Neural progenitor cell (in vitro differentiated cells): ENCODE data around the gene BICDL1. TPM values are rescaled to one million over a fixed set of nuclear protein-coding genes. Genes with fewer than 3 reads are reported as not detected.

Experiments
- DNase-seq: peaks from one replicate; pipeline ENCODE4 v3.0.0-alpha.2; 2016; ENCODE audit warnings: low spot score
- H2AFZ ChIP-seq: fragments of 200-600 bp; sonication (generic); replicated peaks from 2 replicates; pipeline ENCODE4 v1.6.1; 2016; ENCODE audit warnings: antibody characterized with exemption
- H3F3A ChIP-seq: fragments of 200-600 bp; sonication (generic); 2 replicates; pipeline ENCODE4 v1.6.1; 2016; ENCODE audit warnings: antibody characterized with exemption, low read depth
- H3K27ac ChIP-seq: fragments of 200-600 bp; sonication (generic); 2 replicates; pipeline ENCODE4 v1.5.1; 2016; ENCODE audit warnings: mild to moderate bottlenecking
- H3K27me3 ChIP-seq: fragments of 200-600 bp; sonication (generic); 2 replicates; pipeline ENCODE4 v1.6.1; 2016; ENCODE audit warnings: mild to moderate bottlenecking, moderate library complexity
- H3K36me3 ChIP-seq: fragments of 200-600 bp; sonication (generic); 2 replicates; pipeline ENCODE4 v1.5.1; 2016
- H3K4me1 ChIP-seq: fragments of 200-600 bp; sonication (generic); 2 replicates; pipeline ENCODE4 v1.6.1; 2016; ENCODE audit warnings: mixed run types
- H3K4me2 ChIP-seq: fragments of 200-600 bp; sonication (generic); 2 replicates; pipeline ENCODE4 v1.6.1; 2016
- H3K4me3 ChIP-seq: fragments of 200-600 bp; sonication (generic); 2 replicates; pipeline ENCODE4 v1.5.1; 2016
- H3K79me2 ChIP-seq: fragments of 200-600 bp; sonication (generic); 2 replicates; pipeline ENCODE4 v1.6.1; 2016; ENCODE audit warnings: low read depth
- H3K9ac ChIP-seq: fragments of 200-600 bp; sonication (generic); 2 replicates; pipeline ENCODE4 v1.6.1; 2016
- H3K9me3 ChIP-seq: fragments of 200-600 bp; sonication (generic); 2 replicates; pipeline ENCODE4 v1.5.1; 2016; ENCODE audit warnings: low read depth
- H4K20me1 ChIP-seq: fragments of 200-600 bp; sonication (generic); 2 replicates; pipeline ENCODE4 v1.6.1; 2016; ENCODE audit warnings: low read depth
- H3K27ac Mint-ChIP-seq: 3 replicates; pipeline ENCODE4 v1.8.0; 2021; ENCODE audit warnings: mixed read lengths
- H3K27me3 Mint-ChIP-seq: 2 replicates; pipeline ENCODE4 v1.8.0; 2022; ENCODE audit warnings: low read depth, mild to moderate bottlenecking, inconsistent platforms, moderate library complexity, mixed read lengths; ENCODE audit not compliant: insufficient read depth
- H3K36me3 Mint-ChIP-seq: 3 replicates; pipeline ENCODE4 v1.8.0; 2021; ENCODE audit warnings: mixed read lengths
- H3K4me1 Mint-ChIP-seq: 3 replicates; pipeline ENCODE4 v1.8.0; 2021; ENCODE audit warnings: mixed read lengths
- H3K4me3 Mint-ChIP-seq: 3 replicates; pipeline ENCODE4 v1.8.0; 2021; ENCODE audit warnings: mild to moderate bottlenecking, moderate library complexity, mixed read lengths
- H3K9me3 Mint-ChIP-seq: 3 replicates; pipeline ENCODE4 v1.8.0; 2020; ENCODE audit warnings: mixed read lengths
- EZH2 ChIP-seq: fragments of 200-600 bp; sonication (generic); IDR thresholded peaks from 2 replicates; pipeline ENCODE4 v1.6.1; 2017; ENCODE audit warnings: antibody characterized with exemption, mild to moderate bottlenecking, moderate library complexity
- EZH2phosphoT487 ChIP-seq: fragments of 200-600 bp; sonication (generic); IDR thresholded peaks from 2 replicates; pipeline ENCODE4 v1.6.1; 2017; ENCODE audit warnings: antibody characterized with exemption
- total RNA-seq: library from RNA; depleted of rRNA; stranded (reverse); fragments of >200 nt; gene quantifications from 2 replicates; pipeline ENCODE4 v1.2.3, GENCODE V29; 2015; ENCODE audit warnings: low replicate concordance
- TF ChIP-seq, protein P1 (sequence below): fragments of 200-600 bp; sonication (generic); IDR thresholded peaks from 2 replicates; pipeline ENCODE4 v1.5.1; 2017; ENCODE audit warnings: antibody characterized with exemption, mild to moderate bottlenecking

Gene BICDL1, protein sequence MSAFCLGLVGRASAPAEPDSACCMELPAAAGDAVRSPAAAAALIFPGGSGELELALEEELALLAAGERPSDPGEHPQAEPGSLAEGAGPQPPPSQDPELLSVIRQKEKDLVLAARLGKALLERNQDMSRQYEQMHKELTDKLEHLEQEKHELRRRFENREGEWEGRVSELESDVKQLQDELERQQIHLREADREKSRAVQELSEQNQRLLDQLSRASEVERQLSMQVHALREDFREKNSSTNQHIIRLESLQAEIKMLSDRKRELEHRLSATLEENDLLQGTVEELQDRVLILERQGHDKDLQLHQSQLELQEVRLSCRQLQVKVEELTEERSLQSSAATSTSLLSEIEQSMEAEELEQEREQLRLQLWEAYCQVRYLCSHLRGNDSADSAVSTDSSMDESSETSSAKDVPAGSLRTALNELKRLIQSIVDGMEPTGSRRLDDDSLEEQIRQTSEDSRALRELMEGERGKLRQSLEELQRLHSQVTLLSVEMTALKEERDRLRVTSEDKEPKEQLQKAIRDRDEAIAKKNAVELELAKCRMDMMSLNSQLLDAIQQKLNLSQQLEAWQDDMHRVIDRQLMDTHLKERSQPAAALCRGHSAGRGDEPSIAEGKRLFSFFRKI
- 2.5 and 3.8 TPM in 2 replicates for total RNA-seq

DNA sequence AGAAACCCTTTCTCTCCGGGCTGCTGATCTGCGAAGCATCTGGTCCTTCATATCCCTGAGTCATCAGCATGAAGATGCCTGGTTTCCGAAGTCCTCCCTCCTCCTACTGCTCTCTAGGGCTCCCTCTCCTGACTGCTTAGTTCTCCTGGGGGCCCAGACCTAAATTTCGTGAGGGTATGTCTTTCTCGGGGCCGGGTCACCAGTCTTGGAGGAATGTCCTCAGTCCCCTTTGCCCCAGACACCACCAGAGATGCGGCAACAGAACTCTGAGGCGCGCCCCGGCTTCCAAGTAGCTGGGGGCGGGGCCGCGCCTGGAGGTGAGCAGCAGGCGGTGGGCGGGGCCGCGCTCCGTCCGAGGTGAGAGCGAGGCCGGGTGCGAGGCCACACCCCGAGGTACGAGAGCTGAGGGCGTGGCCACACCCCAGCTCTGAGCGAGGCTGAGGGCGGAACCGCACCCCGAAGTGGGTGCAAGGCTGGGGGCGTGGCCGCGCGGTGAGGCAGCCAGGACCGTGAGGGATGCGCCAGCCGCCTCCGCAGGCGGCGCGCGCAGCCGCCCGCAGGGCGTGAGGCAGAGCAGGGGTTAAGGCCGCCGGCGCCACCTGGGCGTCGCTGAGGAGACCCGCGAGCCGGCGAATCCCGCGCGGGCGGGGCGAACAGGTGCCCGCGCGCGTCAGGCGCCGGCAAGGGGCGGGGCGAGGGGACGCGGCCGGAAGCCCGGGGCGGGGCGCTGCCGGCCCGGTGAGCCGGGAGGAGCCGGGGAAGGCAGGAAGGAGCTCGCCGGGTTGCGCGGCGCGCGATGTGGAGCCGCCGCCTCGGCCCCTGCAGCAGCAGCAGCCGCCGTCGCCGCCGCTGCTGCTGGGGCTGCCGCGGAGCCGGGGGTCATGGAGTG is at the start of gene BICDL1:
Gene BICDL1 (plus strand): TSS at position 765 of the 889 bp plus-strand sequence. CDS start 633 bp downstream, outside the sequence.
- peaks cover 20% of the 10 kb centered on the region for H4K20me1 ChIP-seq
- H3K9ac ChIP-seq = no peak within 1 kb of the TSS
- H2AFZ ChIP-seq = peak within 1 kb of the TSS; percentile 70

DNA sequence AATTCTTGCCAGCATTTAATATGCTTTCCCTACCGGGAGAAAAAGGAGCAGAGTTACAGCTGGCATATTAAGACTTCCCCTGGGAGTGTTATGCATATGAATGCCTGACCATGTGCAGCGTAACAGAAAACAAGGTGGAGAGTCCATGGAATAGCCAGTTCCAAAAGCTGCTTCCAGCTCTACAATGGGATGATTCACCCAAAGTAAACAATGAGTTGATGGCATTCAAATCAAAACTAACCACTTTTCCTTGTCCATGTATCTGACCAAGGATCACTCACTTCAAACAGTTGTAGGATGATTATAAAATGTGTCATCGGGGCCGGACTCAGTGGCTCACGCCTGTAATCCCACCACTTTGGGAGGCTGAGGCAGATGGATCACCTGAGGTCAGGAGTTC is 48.1 kb upstream of the BICDL1 start:
- DNase-seq = no peak
- peaks cover 14% of the 10 kb centered on the region for H3K27me3 Mint-ChIP-seq
- TF ChIP-seq EZH2phosphoT487 (no peak), EZH2 (no peak)
- TF ChIP-seq, protein P1, sequence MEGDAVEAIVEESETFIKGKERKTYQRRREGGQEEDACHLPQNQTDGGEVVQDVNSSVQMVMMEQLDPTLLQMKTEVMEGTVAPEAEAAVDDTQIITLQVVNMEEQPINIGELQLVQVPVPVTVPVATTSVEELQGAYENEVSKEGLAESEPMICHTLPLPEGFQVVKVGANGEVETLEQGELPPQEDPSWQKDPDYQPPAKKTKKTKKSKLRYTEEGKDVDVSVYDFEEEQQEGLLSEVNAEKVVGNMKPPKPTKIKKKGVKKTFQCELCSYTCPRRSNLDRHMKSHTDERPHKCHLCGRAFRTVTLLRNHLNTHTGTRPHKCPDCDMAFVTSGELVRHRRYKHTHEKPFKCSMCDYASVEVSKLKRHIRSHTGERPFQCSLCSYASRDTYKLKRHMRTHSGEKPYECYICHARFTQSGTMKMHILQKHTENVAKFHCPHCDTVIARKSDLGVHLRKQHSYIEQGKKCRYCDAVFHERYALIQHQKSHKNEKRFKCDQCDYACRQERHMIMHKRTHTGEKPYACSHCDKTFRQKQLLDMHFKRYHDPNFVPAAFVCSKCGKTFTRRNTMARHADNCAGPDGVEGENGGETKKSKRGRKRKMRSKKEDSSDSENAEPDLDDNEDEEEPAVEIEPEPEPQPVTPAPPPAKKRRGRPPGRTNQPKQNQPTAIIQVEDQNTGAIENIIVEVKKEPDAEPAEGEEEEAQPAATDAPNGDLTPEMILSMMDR = no peak
- H3K9me3 Mint-ChIP-seq = no peaks in the 10 kb centered on the region
- no peak overlapping the region for H3K27ac ChIP-seq
- H3K4me2 ChIP-seq = no peak overlapping the region
- H3K27me3 ChIP-seq = no peaks in the 10 kb centered on the region
- H3K4me1 ChIP-seq = no peaks in the 10 kb centered on the region
- no peak overlapping the region for H3K9ac ChIP-seq
- no peaks in the 10 kb centered on the region for H3K9me3 ChIP-seq
- H3F3A ChIP-seq = no peaks in the 10 kb centered on the region
- H3K79me2 ChIP-seq = no peaks in the 10 kb centered on the region
- H3K4me3 ChIP-seq = no peak overlapping the region
- H3K36me3 ChIP-seq = no peaks in the 10 kb centered on the region
- H3K36me3 Mint-ChIP-seq = no peaks in the 10 kb centered on the region
- no peak overlapping the region for H3K4me3 Mint-ChIP-seq
- H2AFZ ChIP-seq = no peak overlapping the region
- H4K20me1 ChIP-seq = no peaks in the 10 kb centered on the region
- peak overlapping the region; percentile 76 for H3K27ac Mint-ChIP-seq
- no peaks in the 10 kb centered on the region for H3K4me1 Mint-ChIP-seq

More for the DNA sequence above, at the start of gene BICDL1:
- peak; percentile 99 for DNase-seq
- H3K4me3 ChIP-seq = peak within 1 kb of the TSS; percentile 60
- no peak within 1 kb of the TSS for H3K27ac ChIP-seq
- peaks cover 49% of the 10 kb centered on the region for H3K27me3 ChIP-seq
- peaks cover 16% of the 10 kb centered on the region for H3K4me1 Mint-ChIP-seq
- peak within 1 kb of the TSS; percentile 87 for H3K4me2 ChIP-seq
- TF ChIP-seq EZH2 (peak; percentile 51), EZH2phosphoT487 (no peak)
- TF ChIP-seq, protein P1 = peak; percentile 36
- H3F3A ChIP-seq = peaks cover 30% of the 10 kb centered on the region
- no peaks in the 10 kb centered on the region for H3K79me2 ChIP-seq
- peaks cover 15% of the 10 kb centered on the region for H3K4me1 ChIP-seq
- H3K27ac Mint-ChIP-seq = no peak within 1 kb of the TSS
- no peaks in the 10 kb centered on the region for H3K9me3 Mint-ChIP-seq
- H3K36me3 ChIP-seq = no peaks in the 10 kb centered on the region
- H3K9me3 ChIP-seq = no peaks in the 10 kb centered on the region
- peaks cover 32% of the 10 kb centered on the region for H3K27me3 Mint-ChIP-seq
- H3K4me3 Mint-ChIP-seq = peak within 1 kb of the TSS; percentile 89
- peaks cover 2% of the 10 kb centered on the region for H3K36me3 Mint-ChIP-seq

DNA sequence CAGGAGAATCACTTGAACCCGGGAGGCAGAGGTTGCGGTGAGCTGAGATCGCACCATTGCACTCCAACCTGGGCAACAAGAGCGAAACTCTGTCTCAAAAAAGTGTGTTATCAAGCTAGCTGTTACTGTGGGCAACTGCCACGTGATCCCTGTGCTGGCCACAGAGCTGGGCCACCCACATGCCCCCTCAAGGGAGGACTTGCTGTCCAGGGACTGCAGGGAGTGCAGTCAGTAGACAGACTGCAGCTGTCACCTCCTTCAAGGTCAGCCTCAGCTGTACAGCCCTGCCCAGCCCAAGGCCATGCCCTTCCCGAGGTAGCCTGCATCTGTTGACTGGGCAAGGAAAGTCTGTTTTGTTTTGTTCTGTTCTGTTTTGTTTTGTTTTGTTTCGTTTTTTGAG is 46.6 kb upstream of the BICDL1 start:
- no peak overlapping the region for H3K27ac Mint-ChIP-seq
- Histone ChIP-seq H3K9me3 (no peaks in the 10 kb centered on the region), H3K4me2 (no peak overlapping the region), H3K79me2 (no peaks in the 10 kb centered on the region), H3K9ac (no peak overlapping the region), H2AFZ (no peak overlapping the region), H3K4me1 (no peaks in the 10 kb centered on the region), H3K4me3 (no peak overlapping the region), H3K27ac (no peak overlapping the region), H3F3A (no peaks in the 10 kb centered on the region), H3K27me3 (no peaks in the 10 kb centered on the region), H4K20me1 (no peaks in the 10 kb centered on the region), H3K36me3 (no peaks in the 10 kb centered on the region)
- TF ChIP-seq, protein P1 = no peak
- TF ChIP-seq EZH2 (no peak), EZH2phosphoT487 (no peak)
- H3K4me1 Mint-ChIP-seq = no peaks in the 10 kb centered on the region
- DNase-seq = no peak
- H3K4me3 Mint-ChIP-seq = no peak overlapping the region
- no peaks in the 10 kb centered on the region for H3K9me3 Mint-ChIP-seq
- no peaks in the 10 kb centered on the region for H3K36me3 Mint-ChIP-seq
- H3K27me3 Mint-ChIP-seq = peaks cover 17% of the 10 kb centered on the region
